Caco-2 (cell line): Measurements from ENCODE around the gene SYMPK. TPM values are rescaled to one million over a fixed set of nuclear protein-coding genes. Genes with fewer than 3 reads are reported as not detected.

Source experiments
- BruUV-seq: library from RNA; stranded (reverse); fragments of 400-500 nt; replicated peaks from 2 replicates; lab custom pipeline; 2021; lab: Mats Ljungman, UMichigan
- CTCF ChIA-PET: fragments of 300-600 bp; sonication (Branson Sonifier 250); formaldehyde crosslinking; loops from one replicate; lab custom pipeline; 2022; ENCODE audit warnings: antibody characterized with exemption; lab: Charles Lee
- POLR2A ChIA-PET: fragments of 300-600 bp; sonication (Branson Sonifier 250); formaldehyde crosslinking; loops from one replicate; lab custom pipeline; 2022; ENCODE audit warnings: antibody characterized with exemption; lab: Charles Lee
- DNase-seq, 2 experiments: peaks; one replicate each; pipeline versions ENCODE4 v3.0.0 to v3.0.0-alpha.2; 2020 to 2022
- H3K27me3 ChIP-seq: replicated peaks from 2 replicates; pipeline ENCODE4 v1.6.0; 2011; ENCODE audit warnings: low read length; ENCODE audit not compliant: control insufficient read depth, insufficient read depth
- H3K36me3 ChIP-seq: 2 replicates; pipeline ENCODE4 v1.5.1; 2011; ENCODE audit warnings: low read length; ENCODE audit not compliant: control insufficient read depth, insufficient read depth
- H3K4me1 ChIP-seq: fragments of 250-450 bp; sonication (Bioruptor Pico); 2 replicates; pipeline ENCODE4 v1.5.1; 2020; ENCODE audit warnings: mild to moderate bottlenecking
- H3K4me3 ChIP-seq: 2 replicates; pipeline ENCODE4 v1.5.1; 2011; ENCODE audit warnings: low read depth, mild to moderate bottlenecking, control low read depth, low read length
- H3K9me3 ChIP-seq: fragments of 250-450 bp; sonication (Bioruptor Pico); 2 replicates; pipeline ENCODE4 v1.5.1; 2020; ENCODE audit warnings: mild to moderate bottlenecking, moderate library complexity
- H3K27ac Mint-ChIP-seq: one replicate; pipeline ENCODE4 v1.8.0; 2022; ENCODE audit warnings: mixed read lengths; ENCODE audit not compliant: unreplicated experiment
- H3K27me3 Mint-ChIP-seq: one replicate; pipeline ENCODE4 v1.8.0; 2022; ENCODE audit warnings: mixed read lengths; ENCODE audit not compliant: insufficient read depth, unreplicated experiment
- H3K36me3 Mint-ChIP-seq: one replicate; pipeline ENCODE4 v1.8.0; 2022; ENCODE audit warnings: mild to moderate bottlenecking, mixed read lengths; ENCODE audit not compliant: insufficient read depth, unreplicated experiment
- H3K4me1 Mint-ChIP-seq: one replicate; pipeline ENCODE4 v1.8.0; 2022; ENCODE audit warnings: low read depth, mixed read lengths; ENCODE audit not compliant: unreplicated experiment
- H3K4me3 Mint-ChIP-seq: one replicate; pipeline ENCODE4 v1.8.0; 2022; ENCODE audit warnings: mild to moderate bottlenecking, moderate library complexity, mixed read lengths; ENCODE audit not compliant: unreplicated experiment
- H3K9me3 Mint-ChIP-seq: one replicate; pipeline ENCODE4 v1.8.0; 2022; ENCODE audit warnings: mixed read lengths; ENCODE audit not compliant: unreplicated experiment
- intact Hi-C: fragments of 100-400 bp; cut with micrococcal nuclease; formaldehyde crosslinking; loops from one replicate; pipeline ENCODE4 v1.10.0; 2022; ENCODE audit not compliant: unreplicated experiment
- total RNA-seq: library from RNA; stranded (reverse); gene quantifications from 2 replicates; pipeline ENCODE4 v1.2.3, GENCODE V29; 2022
- TF ChIP-seq, protein P1 (sequence below), 2 experiments: fragments of 200-600 bp in 1 of 2; IDR thresholded peaks; 1 replicate in 1 of 2; 2 replicates in 1 of 2; pipeline versions ENCODE4 v1.5.1 to v1.8.0; 2011 to 2022; ENCODE audit warnings: antibody characterized with exemption in 1 of 2, control low read depth in 1 of 2, inconsistent platforms in 1 of 2, low read depth in 1 of 2, low read length in 1 of 2, mild to moderate bottlenecking in 1 of 2, moderate library complexity in 1 of 2; ENCODE audit not compliant: insufficient read depth in 1 of 2, severe bottlenecking in 1 of 2, unreplicated experiment in 1 of 2

The SYMPK gene
- total RNA-seq, 1 experiment from 2014 or later = 81.8 TPM

GRCh38 chr19:45906221-45906620 lies 43.3 kb upstream of the SYMPK start:
- Mint-ChIP-seq H3K27me3 (no peaks in the 10 kb centered on the region), H3K27ac (no peak overlapping the region), H3K9me3 (no peaks in the 10 kb centered on the region), H3K4me1 (peaks cover 4% of the 10 kb centered on the region), H3K36me3 (peaks cover 13% of the 10 kb centered on the region), H3K4me3 (no peak overlapping the region)
- POLR2A ChIA-PET = no interaction called here
- no TSS peak for BruUV-seq
- TF ChIP-seq, protein P1, sequence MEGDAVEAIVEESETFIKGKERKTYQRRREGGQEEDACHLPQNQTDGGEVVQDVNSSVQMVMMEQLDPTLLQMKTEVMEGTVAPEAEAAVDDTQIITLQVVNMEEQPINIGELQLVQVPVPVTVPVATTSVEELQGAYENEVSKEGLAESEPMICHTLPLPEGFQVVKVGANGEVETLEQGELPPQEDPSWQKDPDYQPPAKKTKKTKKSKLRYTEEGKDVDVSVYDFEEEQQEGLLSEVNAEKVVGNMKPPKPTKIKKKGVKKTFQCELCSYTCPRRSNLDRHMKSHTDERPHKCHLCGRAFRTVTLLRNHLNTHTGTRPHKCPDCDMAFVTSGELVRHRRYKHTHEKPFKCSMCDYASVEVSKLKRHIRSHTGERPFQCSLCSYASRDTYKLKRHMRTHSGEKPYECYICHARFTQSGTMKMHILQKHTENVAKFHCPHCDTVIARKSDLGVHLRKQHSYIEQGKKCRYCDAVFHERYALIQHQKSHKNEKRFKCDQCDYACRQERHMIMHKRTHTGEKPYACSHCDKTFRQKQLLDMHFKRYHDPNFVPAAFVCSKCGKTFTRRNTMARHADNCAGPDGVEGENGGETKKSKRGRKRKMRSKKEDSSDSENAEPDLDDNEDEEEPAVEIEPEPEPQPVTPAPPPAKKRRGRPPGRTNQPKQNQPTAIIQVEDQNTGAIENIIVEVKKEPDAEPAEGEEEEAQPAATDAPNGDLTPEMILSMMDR (IDR thresholded peaks at IDR 0.05; ENCODE audit: insufficient read depth in 1 of 2, low read depth in 1 of 2, low read length in 1 of 2, severe bottlenecking in 1 of 2, unreplicated experiment in 1 of 2) = no peak
- no peaks in the 10 kb centered on the region for H3K36me3 ChIP-seq
- CTCF ChIA-PET = no interaction called here
- peaks cover 8% of the 10 kb centered on the region for H3K4me1 ChIP-seq
- H3K4me3 ChIP-seq = no peak overlapping the region
- no peaks in the 10 kb centered on the region for H3K27me3 ChIP-seq
- no peaks in the 10 kb centered on the region for H3K9me3 ChIP-seq
- intact Hi-C loops = no loop called here
- DNase-seq = no peak

DNA sequence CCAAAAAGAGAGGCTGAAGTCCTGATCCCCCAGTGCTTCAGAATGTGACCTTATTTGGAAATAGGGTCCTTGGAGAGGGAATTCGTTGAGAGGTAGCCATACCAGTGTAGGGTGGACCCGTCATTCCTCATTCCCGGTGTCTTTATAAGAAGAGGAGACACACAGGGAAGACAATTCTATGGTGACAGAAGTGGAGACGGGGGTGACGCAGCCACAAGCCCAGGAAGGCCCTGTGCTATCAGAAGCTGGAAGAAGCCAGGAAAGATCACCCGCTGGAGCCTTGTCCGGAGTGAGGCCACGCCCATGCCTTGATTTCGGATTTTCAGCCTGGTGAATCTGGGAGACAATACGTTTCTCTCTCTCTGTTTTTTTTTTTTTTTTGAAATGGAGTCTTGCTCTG lies 42.1 kb upstream of the SYMPK start:
- no peaks in the 10 kb centered on the region for H3K27me3 Mint-ChIP-seq

GRCh38 chr19:45902651-45903625 lies 40.0 kb upstream of the SYMPK start:
- no TSS peak for BruUV-seq
- intact Hi-C loops = loop anchor here (1.0 to 2.0 kb wide), 2 partner anchors 8 to 24 kb away; no protein-coding TSS in a partner anchor

More for the DNA sequence above, 42.1 kb upstream of the SYMPK start:
- intact Hi-C loops = no loop called here
- DNase-seq = no peak
- no peaks in the 10 kb centered on the region for H3K4me1 Mint-ChIP-seq
- H3K4me3 Mint-ChIP-seq = no peak overlapping the region
- H3K36me3 Mint-ChIP-seq = peaks cover 23% of the 10 kb centered on the region
- Histone ChIP-seq H3K4me3 (no peak overlapping the region), H3K36me3 (peaks cover 2% of the 10 kb centered on the region; the same call in 1 of the 2 replicates), H3K4me1 (peaks cover 5% of the 10 kb centered on the region), H3K9me3 (no peaks in the 10 kb centered on the region), H3K27me3 (no peaks in the 10 kb centered on the region)
- BruUV-seq = no TSS peak
- H3K27ac Mint-ChIP-seq = no peak overlapping the region
- ChIA-PET CTCF (no interaction called here), POLR2A (no interaction called here)
- TF ChIP-seq, protein P1 (IDR thresholded peaks at IDR 0.05; ENCODE audit: insufficient read depth in 1 of 2, low read depth in 1 of 2, low read length in 1 of 2, severe bottlenecking in 1 of 2, unreplicated experiment in 1 of 2) = no peak
- H3K9me3 Mint-ChIP-seq = no peaks in the 10 kb centered on the region

More at GRCh38 chr19:45902651-45903625, 40.0 kb upstream of the SYMPK start:
- H3K4me1 ChIP-seq = peaks cover 5% of the 10 kb centered on the region
- H3K9me3 ChIP-seq = no peaks in the 10 kb centered on the region
- Mint-ChIP-seq H3K27ac (peak overlapping the region; percentile 65), H3K36me3 (peaks cover 44% of the 10 kb centered on the region), H3K27me3 (no peaks in the 10 kb centered on the region), H3K4me1 (no peaks in the 10 kb centered on the region), H3K9me3 (no peaks in the 10 kb centered on the region), H3K4me3 (peak overlapping the region; percentile 80)
- peaks cover 3% of the 10 kb centered on the region; the same call in 1 of the 2 replicates for H3K36me3 ChIP-seq
- POLR2A ChIA-PET = interaction anchor here (1.0 to 2.9 kb wide), 6 partner anchors 17 to 92 kb away, joined by 4 to 19 read pairs (median 8); partner anchors contain the start of genes CCDC61, FOXA3 and IRF2BP1
- peak overlapping the region; percentile 92 for H3K4me3 ChIP-seq
- H3K27me3 ChIP-seq = no peaks in the 10 kb centered on the region
- CTCF ChIA-PET = interaction anchor here (0.6 to 3.4 kb wide), 9 partner anchors 13 to 529 kb away, joined by 3 to 18 read pairs (median 6); partner anchors contain the start of genes IRF2BP1, SIX5 and SYMPK
- TF ChIP-seq, protein P1 (IDR thresholded peaks at IDR 0.05; ENCODE audit: insufficient read depth in 1 of 2, low read depth in 1 of 2, low read length in 1 of 2, severe bottlenecking in 1 of 2, unreplicated experiment in 1 of 2) = no peak
- DNase-seq = peak; percentile 98 to 100
